Tibial nerve (tissue), 4 donors: ENCODE measurements around the gene GNL3. TPM values are rescaled to one million over a fixed set of nuclear protein-coding genes. Genes with fewer than 3 reads are reported as not detected.

Experiments used
- DNase-seq, 2 donors: peaks; one replicate each; pipeline ENCODE4 v3.0.0-alpha.2; 2019; ENCODE audit warnings: low spot score in 2 of 2
- H3K27ac ChIP-seq, 4 donors: fragments of 200-600 bp; sonication (generic) in 3 of 4; one replicate each; pipeline ENCODE4 v1.5.1; 2017 to 2019; ENCODE audit warnings: mild to moderate bottlenecking in 1 of 4
- H3K27me3 ChIP-seq, 2 donors: fragments of 200-600 bp; sonication (generic) in 1 of 2; one replicate each; pipeline versions ENCODE4 v1.5.1 to v1.6.0; 2017 to 2019
- H3K36me3 ChIP-seq, 3 donors: fragments of 200-600 bp; sonication (generic); one replicate each; pipeline ENCODE4 v1.5.1; 2018 to 2019
- H3K4me1 ChIP-seq, 4 donors: fragments of 200-600 bp; sonication (generic) in 3 of 4; one replicate each; pipeline ENCODE4 v1.5.1; 2017 to 2019
- H3K4me3 ChIP-seq, 4 donors: fragments of 200-600 bp; sonication (generic) in 3 of 4; one replicate each; pipeline ENCODE4 v1.5.1; 2017 to 2019; ENCODE audit warnings: mild to moderate bottlenecking in 1 of 4, moderate library complexity in 1 of 4
- H3K9me3 ChIP-seq, 4 donors: fragments of 200-600 bp; sonication (generic) in 3 of 4; one replicate each; pipeline ENCODE4 v1.5.1; 2017 to 2019
- EP300 ChIP-seq, 2 donors: sonication (generic); formaldehyde crosslinking; IDR thresholded peaks; one replicate each; pipeline ENCODE4 v1.6.1; 2017; ENCODE audit warnings: antibody characterized with exemption in 2 of 2, mild to moderate bottlenecking in 1 of 2
- POLR2A ChIP-seq, 2 donors: fragments of 450-650 bp; IDR thresholded peaks; one replicate each; pipeline ENCODE4 v1.6.1; 2017; ENCODE audit warnings: antibody characterized with exemption in 2 of 2, mild to moderate bottlenecking in 2 of 2, moderate library complexity in 2 of 2
- WGBS, 2 donors: methylation state at CpG; one replicate each; pipeline ENCODE4 v1.1.5; 2018; 5-methylcytosine and 5-hydroxymethylcytosine counted together
- total RNA-seq, 4 donors: library from RNA; depleted of rRNA; stranded (reverse); fragments of >200 nt; gene quantifications; one replicate each; pipeline ENCODE4 v1.1.0, GENCODE V29; 2016
- TF ChIP-seq, protein P1 (sequence below), 5 experiments: fragments of 200-600 bp in 3 of 5; fragments of 450-650 bp in 2 of 5; sonication (generic) in 3 of 5; IDR thresholded peaks; one replicate each; pipeline ENCODE4 v1.5.1; 2016 to 2019; ENCODE audit warnings: antibody characterized with exemption in 5 of 5, mild to moderate bottlenecking in 3 of 5, moderate library complexity in 2 of 5

GNL3 gene
- total RNA-seq, 4 donors from 2014 or later: 44.8 to 57.5 (median 52.6) TPM

DNA sequence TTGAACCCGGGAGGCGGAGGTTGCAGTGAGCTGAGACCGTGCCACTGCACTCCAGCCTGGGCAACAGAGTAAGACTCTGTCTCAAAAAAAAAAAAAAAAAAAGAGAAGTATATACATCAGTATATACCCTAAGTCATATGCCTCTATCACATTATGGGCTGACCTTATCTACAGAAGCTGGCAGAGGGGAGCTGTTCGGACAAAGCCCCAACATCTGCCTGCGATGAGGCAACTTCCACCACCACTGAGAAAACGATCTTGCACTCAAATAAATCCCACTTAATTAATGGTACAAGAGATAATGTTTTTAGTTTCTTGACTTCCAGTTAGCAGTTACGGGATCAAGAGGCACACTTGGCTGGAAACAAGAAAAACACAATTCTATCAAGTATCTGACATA, 17.5 kb downstream of the GNL3 start:
- H3K4me1 ChIP-seq: peaks cover 0 to 52% (median 30%) of the 10 kb centered on the region in 4 donors
- peak overlapping the region in 2 of 4 donors; percentile 84 to 94 for H3K27ac ChIP-seq
- peaks cover 0 to 24% (median under 1%) of the 10 kb centered on the region in 3 donors for H3K36me3 ChIP-seq
- H3K27me3 ChIP-seq: no peaks in the 10 kb centered on the region
- 85 to 90% methylated on average over 7 of the region's 7 CpGs for whole genome bisulfite sequencing, 2 donors
- H3K4me3 ChIP-seq: peak overlapping the region in 1 of 4 donors; percentile 96
- no peaks in the 10 kb centered on the region for H3K9me3 ChIP-seq
- TF ChIP-seq EP300 (IDR thresholded peaks at IDR 0.05) (no peak), POLR2A (IDR thresholded peaks at IDR 0.05) (no peak)
- TF ChIP-seq, protein P1, sequence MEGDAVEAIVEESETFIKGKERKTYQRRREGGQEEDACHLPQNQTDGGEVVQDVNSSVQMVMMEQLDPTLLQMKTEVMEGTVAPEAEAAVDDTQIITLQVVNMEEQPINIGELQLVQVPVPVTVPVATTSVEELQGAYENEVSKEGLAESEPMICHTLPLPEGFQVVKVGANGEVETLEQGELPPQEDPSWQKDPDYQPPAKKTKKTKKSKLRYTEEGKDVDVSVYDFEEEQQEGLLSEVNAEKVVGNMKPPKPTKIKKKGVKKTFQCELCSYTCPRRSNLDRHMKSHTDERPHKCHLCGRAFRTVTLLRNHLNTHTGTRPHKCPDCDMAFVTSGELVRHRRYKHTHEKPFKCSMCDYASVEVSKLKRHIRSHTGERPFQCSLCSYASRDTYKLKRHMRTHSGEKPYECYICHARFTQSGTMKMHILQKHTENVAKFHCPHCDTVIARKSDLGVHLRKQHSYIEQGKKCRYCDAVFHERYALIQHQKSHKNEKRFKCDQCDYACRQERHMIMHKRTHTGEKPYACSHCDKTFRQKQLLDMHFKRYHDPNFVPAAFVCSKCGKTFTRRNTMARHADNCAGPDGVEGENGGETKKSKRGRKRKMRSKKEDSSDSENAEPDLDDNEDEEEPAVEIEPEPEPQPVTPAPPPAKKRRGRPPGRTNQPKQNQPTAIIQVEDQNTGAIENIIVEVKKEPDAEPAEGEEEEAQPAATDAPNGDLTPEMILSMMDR (IDR thresholded peaks at IDR 0.05): no peak
- no peak for DNase-seq

DNA sequence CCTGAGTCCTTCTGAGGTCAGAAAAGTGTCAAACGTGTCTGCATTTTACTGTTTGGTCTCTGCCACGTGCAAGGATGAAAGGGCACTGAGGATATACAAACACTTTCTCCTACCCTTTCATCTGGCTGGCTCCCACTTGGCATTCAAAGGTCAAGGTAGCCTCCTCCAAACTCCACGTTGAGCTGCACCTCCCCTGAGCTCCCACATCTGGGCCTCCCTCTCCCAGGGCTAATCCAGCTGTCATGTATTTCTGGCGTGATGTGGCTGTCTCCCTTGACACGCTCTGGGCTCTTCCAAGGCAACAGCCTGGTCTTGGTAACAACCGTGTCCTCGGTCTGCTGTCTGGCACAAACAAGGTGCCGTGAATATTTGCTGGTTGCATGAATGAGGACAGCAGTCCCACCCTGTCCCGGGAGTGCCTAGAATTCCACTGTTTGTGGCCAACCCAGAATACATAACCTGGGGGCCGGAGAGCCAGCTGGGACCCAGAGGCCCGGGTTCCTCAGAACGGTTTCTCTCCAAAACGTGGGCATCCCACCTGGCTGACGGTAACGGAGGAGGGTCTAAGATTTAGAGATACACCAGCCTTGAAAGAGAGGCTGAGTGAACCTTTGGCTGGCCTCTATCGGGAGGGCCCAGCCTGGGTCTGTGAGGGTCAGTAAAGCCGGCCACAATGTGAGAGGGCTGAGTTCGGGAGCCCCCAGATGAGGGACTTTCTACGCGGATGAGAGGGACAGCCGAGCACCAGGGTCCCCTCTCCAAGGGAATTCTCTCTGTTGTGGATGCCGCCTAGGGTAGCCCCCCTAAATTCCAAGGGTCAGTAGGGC, 19.0 kb downstream of the GNL3 start:
- Histone ChIP-seq H3K9me3 (no peaks in the 10 kb centered on the region), H3K4me1 (peaks cover 0 to 56% (median 30%) of the 10 kb centered on the region in 4 donors), H3K27ac (peak overlapping the region; percentile 72 to 94 (median 85)), H3K36me3 (peaks cover 0 to 25% (median 2%) of the 10 kb centered on the region in 3 donors), H3K4me3 (peak overlapping the region; percentile 79 to 96 (median 84)), H3K27me3 (no peaks in the 10 kb centered on the region)
- WGBS, 2 donors: 1 to 4% methylated on average over 18 to 20 of the region's 22 CpGs
- TF ChIP-seq POLR2A (IDR thresholded peaks at IDR 0.05) (no peak), EP300 (IDR thresholded peaks at IDR 0.05) (no peak)
- TF ChIP-seq, protein P1 (IDR thresholded peaks at IDR 0.05): no peak
- DNase-seq: peak in 1 of 2 donors; percentile 20

DNA sequence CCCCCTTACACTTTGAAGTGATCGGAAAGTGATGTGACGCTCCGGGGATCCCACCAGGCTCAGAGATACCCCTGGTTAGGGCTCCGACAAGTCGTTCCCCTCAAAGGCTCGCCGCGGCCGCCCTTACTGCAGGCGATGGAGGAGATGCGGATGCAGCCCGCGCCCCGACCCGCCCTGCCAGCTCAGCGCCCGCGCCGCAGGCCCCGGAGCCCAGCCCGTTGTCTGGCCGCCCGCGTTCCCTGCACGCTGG, 19.5 kb downstream of the GNL3 start:
- TF ChIP-seq POLR2A (IDR thresholded peaks at IDR 0.05): no peak
- TF ChIP-seq EP300 (IDR thresholded peaks at IDR 0.05): no peak
- TF ChIP-seq, protein P1 (IDR thresholded peaks at IDR 0.05): no peak
- no peak for DNase-seq
- Histone ChIP-seq H3K36me3 (peaks cover 0 to 28% (median 2%) of the 10 kb centered on the region in 3 donors), H3K27me3 (no peaks in the 10 kb centered on the region), H3K4me3 (peak overlapping the region; percentile 79 to 96 (median 84)), H3K9me3 (no peaks in the 10 kb centered on the region), H3K4me1 (peaks cover 0 to 56% (median 30%) of the 10 kb centered on the region in 4 donors), H3K27ac (peak overlapping the region; percentile 72 to 94 (median 85))
- 0% methylated on average over 5 of the region's 25 CpGs for WGBS, 2 donors

DNA sequence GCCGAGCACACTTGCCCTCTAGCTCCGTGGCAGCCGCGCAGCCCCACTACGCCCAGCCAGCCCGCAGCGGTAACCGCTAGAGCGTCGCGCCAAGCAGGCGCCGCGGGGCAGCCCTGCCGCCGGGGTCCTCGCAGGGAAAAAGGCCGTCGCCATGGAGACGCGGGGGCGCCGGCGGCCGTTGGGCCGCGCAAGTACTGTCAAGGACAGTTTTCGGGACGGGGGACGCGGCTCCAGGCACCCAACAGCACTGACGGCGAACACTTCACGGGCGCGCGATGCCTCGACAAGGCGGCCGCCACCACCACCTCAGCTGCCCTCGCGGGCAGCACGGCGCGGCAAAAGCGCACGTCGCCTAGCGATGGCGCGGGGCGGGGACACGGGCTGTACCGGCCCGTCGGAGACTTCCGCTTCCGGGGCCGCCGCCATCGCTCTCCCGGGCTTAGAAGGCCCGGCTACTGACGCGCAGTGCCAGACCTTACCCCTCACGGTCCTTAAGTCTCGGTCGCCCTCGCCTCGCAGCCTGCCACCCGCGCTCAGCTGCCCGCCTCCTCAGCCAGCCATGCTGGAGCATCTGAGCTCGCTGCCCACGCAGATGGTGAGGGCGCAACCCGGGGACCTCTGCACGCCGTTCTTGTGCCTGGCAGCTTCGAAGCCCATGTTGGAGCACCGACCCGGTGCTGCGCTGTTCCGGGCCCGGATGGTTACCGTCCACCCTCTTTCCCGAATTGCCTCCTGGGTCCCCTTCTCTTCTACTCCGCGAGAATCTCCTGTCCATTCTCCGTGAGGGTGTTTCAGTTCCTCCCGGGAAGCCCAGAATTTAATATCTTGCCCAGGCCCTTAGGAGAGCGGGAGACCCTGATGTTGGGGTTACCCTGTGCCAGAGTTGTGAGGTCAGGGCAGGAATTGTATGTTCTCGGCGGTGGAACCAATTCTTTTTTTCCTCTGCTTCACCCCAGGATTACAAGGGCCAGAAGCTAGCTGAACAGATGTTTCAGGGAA, 20.2 kb downstream of the GNL3 start, which contains the start of the genes GLT8D1 and SPCS1:
Gene GLT8D1, minus strand, starts transcription at position 104 of the 999 bp plus-strand sequence. CDS start 5,331 bp downstream, outside the sequence.
Gene SPCS1, plus strand, starts transcription at position 419 of the 999 bp plus-strand sequence. Its CDS starts 141 bp downstream, at position 560.
- no peaks in the 10 kb centered on the region for H3K9me3 ChIP-seq
- TF ChIP-seq EP300 (IDR thresholded peaks at IDR 0.05) (peak; percentile 59 to 88), POLR2A (IDR thresholded peaks at IDR 0.05) (peak; percentile 23 to 62)
- TF ChIP-seq, protein P1 (IDR thresholded peaks at IDR 0.05): peak in 2 of 5 experiments; percentile 35 to 54
- peak within 1 kb of the TSS; percentile 72 to 94 (median 85) for H3K27ac ChIP-seq
- peak; percentile 59 to 68 for DNase-seq
- H3K36me3 ChIP-seq: peaks cover 0 to 32% (median 2%) of the 10 kb centered on the region in 3 donors
- H3K4me1 ChIP-seq: peaks cover 0 to 56% (median 30%) of the 10 kb centered on the region in 4 donors
- WGBS, 2 donors: 1% methylated on average over 35 to 62 of the region's 94 CpGs
- no peaks in the 10 kb centered on the region for H3K27me3 ChIP-seq
- H3K4me3 ChIP-seq: peak within 1 kb of the TSS; percentile 79 to 96 (median 84)
